Measurements from ENCODE around the gene LRRC8E.
A peak's percentile ranks its signal among the peaks of the same experiment; 100 is the strongest.

The LRRC8E gene

GRCh38 chr19:7933828-7934725 lies 45.8 kb downstream of the LRRC8E start:
- DNase-seq: no peak

- DNase-seq: no peak
These were observed 46.5 kb downstream of the LRRC8E start for GRCh38 chr19:7934766-7935165.

GRCh38 chr19:7940841-7941240 lies 52.5 kb downstream of the LRRC8E start:
- no peak for DNase-seq

- DNase-seq: no peak
These were observed 53.7 kb downstream of the LRRC8E start for GRCh38 chr19:7941895-7942596.

- DNase-seq: peak; percentile 16
These were observed 54.7 kb downstream of the LRRC8E start for GRCh38 chr19:7942981-7943443.

GRCh38 chr19:7943444-7944176 lies 55.3 kb downstream of the LRRC8E start, which contains the start of gene TIMM44:
Gene TIMM44, minus strand, starts transcription at chr19:7943666. Its CDS starts 15 bp downstream, at chr19:7943651.
- peak; percentile 100 for DNase-seq

- DNase-seq: peak; percentile 93
These were observed 56.0 kb downstream of the LRRC8E start for GRCh38 chr19:7944177-7944761.

- no peak for DNase-seq
These were observed 59.6 kb downstream of the LRRC8E start for GRCh38 chr19:7947939-7948338.
